A549 (cell line): ENCODE results near the gene ATP11A. TPM values are rescaled to one million over a fixed set of nuclear protein-coding genes. Genes with fewer than 3 reads are reported as not detected.

Experiments
- ATAC-seq, 2 experiments: fragments of 200-7000 bp in 1 of 2; fragments of >200 bp in 1 of 2; cut with Nextera tagmentation in 1 of 2; cut with Tn5 transposase in 1 of 2; 3 replicates each; pipeline versions ENCODE4 v1.8.0 to v1.9.1; 2018 to 2020; ENCODE audit warnings: mild to moderate bottlenecking in 1 of 2, moderate library complexity in 1 of 2
- CTCF ChIA-PET: fragments of 300-600 bp; sonication (Branson Sonifier 250); formaldehyde crosslinking; extraction: SDS; loops from one replicate; lab custom pipeline; 2021; ENCODE audit warnings: antibody characterized with exemption, inconsistent platforms; lab: Yijun Ruan, JAX
- POLR2A ChIA-PET: fragments of 350-600 bp; formaldehyde crosslinking; extraction: SDS; loops from one replicate; lab custom pipeline; 2021; ENCODE audit warnings: antibody characterized with exemption, inconsistent platforms; lab: Yijun Ruan, JAX
- DNase-seq, 2 experiments: peaks; one replicate each; pipeline versions ENCODE4 v3.0.0 to v3.0.0-alpha.2; 2011 to 2016; ENCODE audit warnings: low read depth in 1 of 2, low spot score in 1 of 2
- FAIRE-seq: peaks from 2 replicates; lab custom pipeline; 2011; peaks lifted over from hg19 to GRCh38; lab: Jason Lieb, UNC
- H3K27ac ChIP-seq, 2 experiments: fragments of >200 bp; sonication (Bioruptor Twin); formaldehyde crosslinking; 3 replicates each; pipeline ENCODE4 v1.5.1; 2016 to 2017
- H3K4me1 ChIP-seq: fragments of >200 bp; sonication (Bioruptor Twin); formaldehyde crosslinking; 3 replicates; pipeline ENCODE4 v1.6.1; 2016
- H3K4me2 ChIP-seq: fragments of >200 bp; sonication (Bioruptor Twin); formaldehyde crosslinking; 3 replicates; pipeline ENCODE4 v1.6.1; 2016
- H3K4me3 ChIP-seq: fragments of >200 bp; sonication (Bioruptor Twin); formaldehyde crosslinking; 3 replicates; pipeline ENCODE4 v1.5.1; 2016
- H3K9me3 ChIP-seq: fragments of >200 bp; sonication (Bioruptor Twin); formaldehyde crosslinking; 3 replicates; pipeline ENCODE4 v1.6.1; 2016
- EHMT2 ChIP-seq: fragments of 200-600 bp; sonication (generic); IDR thresholded peaks from 2 replicates; pipeline ENCODE4 v1.6.1; 2016; ENCODE audit warnings: antibody characterized with exemption, low read depth, mild to moderate bottlenecking, moderate library complexity
- ELK1 ChIP-seq: fragments of 150-350 bp; IDR thresholded peaks from 2 replicates; pipeline ENCODE4 v1.6.1; 2014; ENCODE audit warnings: low read depth, mild to moderate bottlenecking, low read length
- ESRRA ChIP-seq: fragments of 150-350 bp; IDR thresholded peaks from 2 replicates; pipeline ENCODE4 v1.6.1; 2014; ENCODE audit warnings: mild to moderate bottlenecking, low read length, borderline replicate concordance
- HEYL ChIP-seq: fragments of 250-450 bp; sonication (Bioruptor Pico); IDR thresholded peaks from 2 replicates; pipeline ENCODE4 v1.8.0; 2021; ENCODE audit warnings: mild to moderate bottlenecking, moderate library complexity
- HMGXB4 ChIP-seq: fragments of 250-450 bp; sonication (Bioruptor Pico); IDR thresholded peaks from 2 replicates; pipeline ENCODE4 v1.5.0; 2021; ENCODE audit warnings: mild to moderate bottlenecking, moderate library complexity, borderline replicate concordance
- HOXA7 ChIP-seq: fragments of 250-450 bp; sonication (Bioruptor Pico); IDR thresholded peaks from 2 replicates; pipeline ENCODE4 v1.5.0; 2020; ENCODE audit warnings: mild to moderate bottlenecking, moderate library complexity
- MAFK ChIP-seq: fragments of 450-650 bp; IDR thresholded peaks from 2 replicates; pipeline ENCODE4 v1.6.1; 2014; ENCODE audit not compliant: partially characterized antibody
- MAZ ChIP-seq: fragments of 150-350 bp; IDR thresholded peaks from 2 replicates; pipeline ENCODE4 v1.6.1; 2014; ENCODE audit warnings: antibody characterized with exemption, low read depth, low read length, borderline replicate concordance
- PHF8 ChIP-seq: fragments of 200-600 bp; sonication (generic); IDR thresholded peaks from 2 replicates; pipeline ENCODE4 v1.6.1; 2016; ENCODE audit warnings: low read depth, mild to moderate bottlenecking, antibody characterized with exemption, moderate library complexity, borderline replicate concordance
- POLR2AphosphoS2 ChIP-seq: conservative IDR thresholded peaks from 2 replicates; pipeline ENCODE4 v1.6.1; 2012; ENCODE audit warnings: low read length, improper control_type of control experiment, inconsistent platforms
- RARB ChIP-seq: fragments of 250-450 bp; sonication (Bioruptor Pico); IDR thresholded peaks from 2 replicates; pipeline ENCODE4 v1.8.0; 2021; ENCODE audit warnings: mild to moderate bottlenecking, moderate library complexity
- RCOR1 ChIP-seq: fragments of 150-350 bp; IDR thresholded peaks from 2 replicates; pipeline ENCODE4 v1.6.1; 2014; ENCODE audit warnings: antibody characterized with exemption, low read length, low read depth
- REST ChIP-seq: fragments of 200-600 bp; sonication (generic); IDR thresholded peaks from 2 replicates; pipeline ENCODE4 v1.6.1; 2016; ENCODE audit warnings: antibody characterized with exemption, mild to moderate bottlenecking, moderate library complexity
- RNF2 ChIP-seq: fragments of 200-600 bp; sonication (generic); IDR thresholded peaks from 2 replicates; pipeline ENCODE4 v1.6.1; 2016; ENCODE audit warnings: low read depth, mild to moderate bottlenecking, antibody characterized with exemption, moderate library complexity, borderline replicate concordance
- TFCP2L1 ChIP-seq: fragments of 250-450 bp; sonication (Bioruptor Pico); IDR thresholded peaks from 2 replicates; pipeline ENCODE4 v1.5.0; 2021; ENCODE audit warnings: mild to moderate bottlenecking
- TP53 ChIP-seq: fragments of 250-450 bp; sonication (Bioruptor Pico); IDR thresholded peaks from 2 replicates; pipeline ENCODE4 v1.5.0; 2021; ENCODE audit warnings: mild to moderate bottlenecking, moderate library complexity
- ZFP36 ChIP-seq: fragments of 450-650 bp; IDR thresholded peaks from 2 replicates; pipeline ENCODE4 v1.6.1; 2014; ENCODE audit warnings: borderline replicate concordance; ENCODE audit not compliant: partially characterized antibody
- ZSCAN20 ChIP-seq: fragments of 250-450 bp; sonication (Bioruptor Pico); IDR thresholded peaks from 2 replicates; pipeline ENCODE4 v1.8.0; 2022; ENCODE audit warnings: mild to moderate bottlenecking, moderate library complexity
- WGBS: methylation state at CpG from one replicate; pipeline ENCODE4 v1.1.6; 2017; ENCODE audit errors: missing lambda C conversion rate; 5-methylcytosine and 5-hydroxymethylcytosine counted together
- polyA plus RNA-seq, 4 experiments: library from polyadenylated mRNA; depleted of rRNA in 3 of 4; stranded (reverse); fragments of >200 nt; fragmentation: RNase III in 1 of 4; extraction: RNeasy Plus Mini Kit Qiagen cat#74134 plus additional on column Dnase treatment in 1 of 4; gene quantifications; 2 replicates in 3 of 4; 3 replicates in 1 of 4; pipeline ENCODE4 v1.2.3, GENCODE V29; 2011 to 2017

Gene ATP11A
- polyA plus RNA-seq, 2 of the 4 experiments (the other 2 are of a cell fraction): 4.1 to 8.0 TPM

GRCh38 chr13:112790735-112791641 is 101.2 kb downstream of the ATP11A start:
- ChIA-PET POLR2A (no interaction called here), CTCF (no interaction called here)
- Histone ChIP-seq H3K4me1 (no peaks in the 10 kb centered on the region), H3K4me3 (no peak overlapping the region), H3K9me3 (no peaks in the 10 kb centered on the region), H3K4me2 (no peak overlapping the region), H3K27ac (no peak overlapping the region)
- no peak for TF ChIP-seq EHMT2
- TF ChIP-seq ELK1: no peak
- no peak for TF ChIP-seq ZSCAN20
- TF ChIP-seq TP53 (CRISPR knock-in tag): no peak
- no peak for TF ChIP-seq REST
- no peak for TF ChIP-seq HMGXB4 (CRISPR knock-in tag)
- no peak for TF ChIP-seq TFCP2L1
- no peak for TF ChIP-seq POLR2AphosphoS2
- TF ChIP-seq RNF2: no peak
- no peak for TF ChIP-seq MAFK
- no peak for TF ChIP-seq HOXA7
- TF ChIP-seq MAZ: no peak
- no peak for TF ChIP-seq RARB (CRISPR knock-in tag)
- TF ChIP-seq HEYL: no peak
- no peak for TF ChIP-seq ESRRA
- TF ChIP-seq PHF8: no peak
- TF ChIP-seq RCOR1: no peak
- TF ChIP-seq ZFP36: no peak
- DNase-seq (no peak), ATAC-seq (no peak), FAIRE-seq (no peak)
- WGBS: 79% methylated on average over 13 of the region's 18 CpGs
